Mesodermal cell (in vitro differentiated cells): ENCODE measurements around the gene KRT27.
"Not testable (repeated sequence)": the region's sequence is repeated elsewhere in the genome, so short reads cannot be mapped to it uniquely, and the experiment has no call there.

Experiments
- H3K27ac ChIP-seq: 2 replicates; pipeline ENCODE4 v1.7.0; 2013; ENCODE audit warnings: mild to moderate bottlenecking, low read depth, low read length, moderate library complexity; ENCODE audit not compliant: severe bottlenecking
- H3K36me3 ChIP-seq: 2 replicates; pipeline ENCODE4 v1.7.1; 2013; ENCODE audit warnings: mild to moderate bottlenecking, low read length, moderate library complexity; ENCODE audit not compliant: control insufficient read depth, insufficient read depth
- H3K4me1 ChIP-seq: one replicate; pipeline ENCODE4 v1.7.1; 2013; ENCODE audit warnings: mild to moderate bottlenecking, low read length; ENCODE audit not compliant: insufficient read depth, control insufficient read depth, poor library complexity, severe bottlenecking
- H3K4me3 ChIP-seq: 2 replicates; pipeline ENCODE4 v1.7.0; 2013; ENCODE audit warnings: low read length, control low read depth, mild to moderate bottlenecking; ENCODE audit not compliant: insufficient read depth, poor library complexity, severe bottlenecking; ENCODE audit errors: extremely low read depth
- H3K9me3 ChIP-seq: 2 replicates; pipeline ENCODE4 v1.7.1; 2013; ENCODE audit warnings: mild to moderate bottlenecking, low read length, moderate library complexity; ENCODE audit not compliant: control insufficient read depth
- WGBS, 2 experiments: methylation state at CpG; one replicate each; pipeline ENCODE4 v1.1.5; 2013; ENCODE audit warnings: missing lambda C conversion rate in 2 of 2; ENCODE audit not compliant: insufficient coverage in 2 of 2; 5-methylcytosine and 5-hydroxymethylcytosine counted together

KRT27 gene

GRCh38 chr17:40819528-40820125 is 37.3 kb upstream of the KRT27 start:
- Histone ChIP-seq H3K27ac (peak overlapping the region; percentile 82), H3K4me3 (peak overlapping the region; percentile 58), H3K4me1 (no peaks in the 10 kb centered on the region), H3K9me3 (no peaks in the 10 kb centered on the region), H3K36me3 (peaks cover 10% of the 10 kb centered on the region)
- 79 to 86% methylated on average over 4 to 5 of the region's 9 CpGs for WGBS, 2 experiments

- Histone ChIP-seq H3K27ac (peak overlapping the region; percentile 82), H3K4me3 (peak overlapping the region; percentile 58), H3K36me3 (peaks cover 10% of the 10 kb centered on the region), H3K9me3 (no peaks in the 10 kb centered on the region), H3K4me1 (no peaks in the 10 kb centered on the region)
- 0 to 1% methylated on average over 60 of the region's 73 CpGs for WGBS, 2 experiments
Measured at GRCh38 chr17:40818733-40819527, 36.6 kb upstream of the KRT27 start.

- 0% methylated on average over 1 of the region's 7 CpGs; no CpG with 5 or more reads in 1 of the 2 experiments for WGBS, 2 experiments
- peak overlapping the region; percentile 82 for H3K27ac ChIP-seq
- H3K4me3 ChIP-seq, result peak overlapping the region; percentile 58
- no peaks in the 10 kb centered on the region for H3K4me1 ChIP-seq
- H3K36me3 ChIP-seq, result peaks cover 10% of the 10 kb centered on the region
- no peaks in the 10 kb centered on the region for H3K9me3 ChIP-seq
Measured at GRCh38 chr17:40818343-40818732, 36.0 kb upstream of the KRT27 start.

- Histone ChIP-seq H3K4me1 (no peaks in the 10 kb centered on the region), H3K36me3 (peaks cover 10% of the 10 kb centered on the region), H3K4me3 (no peak overlapping the region), H3K27ac (no peak overlapping the region), H3K9me3 (no peaks in the 10 kb centered on the region)
- whole genome bisulfite sequencing, 2 experiments, result 100% methylated on average over 2 to 4 of the region's 4 CpGs
Measured at GRCh38 chr17:40817103-40817682, 34.8 kb upstream of the KRT27 start.

GRCh38 chr17:40816569-40816968 is 34.2 kb upstream of the KRT27 start:
- 100% methylated on average over 1 of the region's 3 CpGs; no CpG with 5 or more reads in 1 of the 2 experiments for WGBS, 2 experiments
- no peak overlapping the region for H3K4me3 ChIP-seq
- no peak overlapping the region for H3K27ac ChIP-seq
- no peaks in the 10 kb centered on the region for H3K9me3 ChIP-seq
- peaks cover 10% of the 10 kb centered on the region for H3K36me3 ChIP-seq
- H3K4me1 ChIP-seq, result no peaks in the 10 kb centered on the region

GRCh38 chr17:40815381-40815780 is 33.0 kb upstream of the KRT27 start:
- Histone ChIP-seq H3K9me3 (no peaks in the 10 kb centered on the region), H3K36me3 (peaks cover 10% of the 10 kb centered on the region), H3K4me3 (no peak overlapping the region), H3K27ac (no peak overlapping the region), H3K4me1 (peaks cover 3% of the 10 kb centered on the region)
- no CpG with 5 or more reads among the region's 1 CpG for WGBS, 2 experiments

- WGBS, 2 experiments, result no CpG with 5 or more reads among the region's 3 CpGs
- not testable (repeated sequence) for H3K9me3 ChIP-seq, H3K4me3 ChIP-seq, H3K4me1 ChIP-seq, H3K27ac ChIP-seq
- peaks cover 10% of the 10 kb centered on the region for H3K36me3 ChIP-seq
Measured at GRCh38 chr17:40814657-40815056, 32.3 kb upstream of the KRT27 start.

GRCh38 chr17:40813804-40814203 is 31.5 kb upstream of the KRT27 start:
- no peaks in the 10 kb centered on the region for H3K9me3 ChIP-seq
- no peak overlapping the region for H3K27ac ChIP-seq
- H3K36me3 ChIP-seq, result peaks cover 10% of the 10 kb centered on the region
- 78 to 83% methylated on average over 3 of the region's 4 CpGs for WGBS, 2 experiments
- H3K4me3 ChIP-seq, result no peak overlapping the region
- peaks cover 5% of the 10 kb centered on the region for H3K4me1 ChIP-seq

GRCh38 chr17:40812639-40813038 is 30.3 kb upstream of the KRT27 start:
- Histone ChIP-seq H3K27ac (no peak overlapping the region), H3K4me3 (no peak overlapping the region), H3K9me3 (no peaks in the 10 kb centered on the region), H3K36me3 (peaks cover 9% of the 10 kb centered on the region), H3K4me1 (peaks cover 5% of the 10 kb centered on the region)
- WGBS, 2 experiments, result 100% methylated on average over 1 of the region's 3 CpGs

GRCh38 chr17:40810494-40810893 is 28.1 kb upstream of the KRT27 start:
- WGBS, 2 experiments, result 69 to 88% methylated on average over 1 to 2 of the region's 6 CpGs
- Histone ChIP-seq H3K4me1 (peaks cover 5% of the 10 kb centered on the region), H3K4me3 (no peak overlapping the region), H3K9me3 (no peaks in the 10 kb centered on the region), H3K36me3 (no peaks in the 10 kb centered on the region), H3K27ac (no peak overlapping the region)
